BLaER1 treated with 17β-estradiol and CSF1 and Interleukin-3, amounts not matched to agents 10 nM and 100 nM (cell line): Measurements from ENCODE around the gene LMO1.
A peak's percentile ranks its signal among the peaks of the same experiment; 100 is the strongest.

Experiments
- H3K27ac ChIP-seq, 11 experiments: shearing (Covaris generic); formaldehyde crosslinking; 2 replicates each; pipeline ENCODE4 v1.8.1; 2022
- H3K27me3 ChIP-seq, 11 experiments: shearing (Covaris generic); formaldehyde crosslinking; 2 replicates each; pipeline ENCODE4 v1.8.1; 2022
- H3K36me3 ChIP-seq, 11 experiments: shearing (Covaris generic); formaldehyde crosslinking; 2 replicates each; pipeline ENCODE4 v1.8.1; 2022
- H3K4me1 ChIP-seq, 10 experiments: shearing (Covaris generic); formaldehyde crosslinking; 2 replicates each; pipeline ENCODE4 v1.8.1; 2022
- H3K4me2 ChIP-seq, 11 experiments: shearing (Covaris generic); formaldehyde crosslinking; 2 replicates each; pipeline ENCODE4 v1.8.1; 2022
- H3K4me3 ChIP-seq, 10 experiments: shearing (Covaris generic); formaldehyde crosslinking; 2 replicates each; pipeline ENCODE4 v1.8.1; 2022
- H3K9ac ChIP-seq, 11 experiments: shearing (Covaris generic); formaldehyde crosslinking; 2 replicates each; pipeline ENCODE4 v1.8.1; 2022
- H3K9me3 ChIP-seq, 11 experiments: shearing (Covaris generic); formaldehyde crosslinking; replicated peaks in 1 of 11; 2 replicates each; pipeline ENCODE4 v1.8.1; 2022
- H4K20me1 ChIP-seq, 11 experiments: shearing (Covaris generic); formaldehyde crosslinking; 2 replicates each; pipeline ENCODE4 v1.8.1; 2022
- Cebpa-rat ChIP-seq, 11 experiments: shearing (Covaris generic); IDR thresholded peaks; 2 replicates each; pipeline ENCODE4 v1.8.1; 2022

The LMO1 gene

DNA sequence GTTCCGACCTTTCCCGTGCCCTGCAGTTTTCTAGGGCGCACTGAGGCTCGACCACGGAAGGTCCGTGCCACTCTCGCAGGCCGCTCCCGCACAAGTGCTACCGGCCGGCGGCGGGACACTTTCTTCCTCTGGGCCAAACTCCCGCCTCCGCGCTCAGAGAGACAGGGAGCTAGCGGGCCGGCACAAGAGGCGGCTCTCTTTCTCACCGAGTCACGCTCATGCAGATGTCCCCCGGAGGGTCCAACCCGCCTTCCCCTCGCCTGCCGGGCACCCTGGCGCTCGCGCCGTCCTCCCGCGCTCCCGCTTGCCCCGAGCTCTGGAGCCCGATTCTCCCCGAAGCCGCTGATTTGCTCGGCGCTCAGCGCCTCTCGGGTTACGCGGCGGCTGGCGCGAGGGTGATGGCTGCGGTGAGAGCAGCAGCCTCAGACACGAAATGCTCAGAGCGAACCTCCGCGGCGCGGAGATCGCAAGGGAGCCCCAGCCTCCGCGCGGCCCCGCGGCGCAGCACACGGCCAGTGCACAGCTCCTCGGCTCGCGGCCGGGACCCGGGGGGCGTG is 1.0 kb downstream of the LMO1 start:
- peak overlapping the region; percentile 48 to 69 (median 58) for H3K4me3 ChIP-seq
- H3K36me3 ChIP-seq: no peaks in the 10 kb centered on the region
- no peak for TF ChIP-seq Cebpa-rat (IDR thresholded peaks at IDR 0.05)
- peaks cover 78 to 91% (median 83%) of the 10 kb centered on the region in 11 experiments for H3K27me3 ChIP-seq
- H3K9me3 ChIP-seq: no peaks in the 10 kb centered on the region
- peaks cover 28 to 46% (median 41%) of the 10 kb centered on the region in 10 experiments for H3K4me1 ChIP-seq
- peak overlapping the region in 8 of 11 experiments; percentile 5 to 59 (median 46); a peak in 11 of 22 replicates for H3K9ac ChIP-seq
- peak overlapping the region; percentile 75 to 98 (median 93) for H3K4me2 ChIP-seq
- H3K27ac ChIP-seq: no peak overlapping the region
- peaks cover 0 to 43% (median 11%) of the 10 kb centered on the region in 11 experiments; a peak in 13 of 22 replicates for H4K20me1 ChIP-seq

GRCh38 chr11:8261921-8262551 is 1.6 kb downstream of the LMO1 start:
- Histone ChIP-seq H3K36me3 (no peaks in the 10 kb centered on the region), H4K20me1 (peaks cover 0 to 37% (median 11%) of the 10 kb centered on the region in 11 experiments; a peak in 13 of 22 replicates), H3K9me3 (no peaks in the 10 kb centered on the region), H3K27me3 (peaks cover 72 to 85% (median 77%) of the 10 kb centered on the region in 11 experiments), H3K4me2 (peak overlapping the region; percentile 75 to 98 (median 93)), H3K4me3 (peak overlapping the region; percentile 48 to 69 (median 58); a peak in 18 of 20 replicates), H3K4me1 (peaks cover 28 to 42% (median 38%) of the 10 kb centered on the region in 10 experiments), H3K27ac (no peak overlapping the region), H3K9ac (peak overlapping the region in 4 of 11 experiments; percentile 44 to 59 (median 48); a peak in 4 of 22 replicates)
- TF ChIP-seq Cebpa-rat (IDR thresholded peaks at IDR 0.05): no peak

GRCh38 chr11:8261291-8261690 is 2.4 kb downstream of the LMO1 start:
- peaks cover 64 to 77% (median 69%) of the 10 kb centered on the region in 11 experiments for H3K27me3 ChIP-seq

DNA sequence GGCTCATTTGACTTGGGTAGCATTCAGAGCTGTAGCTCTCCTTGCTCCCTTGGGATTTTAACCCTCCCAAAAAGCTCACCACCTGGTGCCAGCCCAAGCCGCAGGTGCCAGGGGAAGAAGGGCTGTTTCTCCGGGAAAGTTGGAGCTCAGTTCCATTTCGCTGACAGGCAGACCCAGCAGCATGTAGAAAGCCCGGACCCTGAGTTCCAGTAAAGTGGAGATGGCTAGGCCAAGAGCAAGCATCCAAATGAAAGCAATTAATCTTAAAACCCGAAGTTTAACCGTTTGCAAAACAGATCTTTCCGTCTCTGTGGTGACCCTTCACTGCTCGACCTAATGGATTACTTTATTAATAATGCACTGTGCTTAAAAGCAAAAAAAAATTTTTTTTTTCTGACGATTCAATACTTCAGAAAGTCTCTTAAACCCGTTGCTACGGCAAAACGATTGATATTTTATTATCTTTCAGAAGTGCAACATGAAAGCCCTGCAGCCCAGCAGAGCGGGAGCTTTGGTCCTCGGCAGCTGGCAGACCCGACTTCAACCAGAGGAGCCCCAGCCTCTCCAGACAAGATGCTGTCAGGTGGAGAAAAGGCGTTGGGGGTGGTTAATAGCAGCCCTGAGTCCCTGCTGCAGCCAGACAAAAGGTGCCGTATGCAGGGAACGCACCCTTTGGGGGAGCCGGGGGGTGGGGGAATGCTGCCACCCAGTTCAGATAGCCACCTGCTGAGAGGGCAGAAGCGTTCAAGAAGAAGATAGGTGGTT is 3.3 kb downstream of the LMO1 start:
- Histone ChIP-seq H3K9ac (no peak overlapping the region), H4K20me1 (peaks cover 0 to 30% (median 11%) of the 10 kb centered on the region in 11 experiments; a peak in 12 of 22 replicates), H3K9me3 (no peaks in the 10 kb centered on the region), H3K27me3 (peaks cover 56 to 68% (median 60%) of the 10 kb centered on the region in 11 experiments), H3K4me3 (no peak overlapping the region), H3K4me1 (peaks cover 28 to 42% (median 38%) of the 10 kb centered on the region in 10 experiments), H3K27ac (no peak overlapping the region), H3K4me2 (peak overlapping the region in 9 of 11 experiments; percentile 65 to 89 (median 74); a peak in 17 of 22 replicates), H3K36me3 (no peaks in the 10 kb centered on the region)
- TF ChIP-seq Cebpa-rat (IDR thresholded peaks at IDR 0.05): no peak

More at GRCh38 chr11:8261291-8261690, 2.4 kb downstream of the LMO1 start:
- no peak overlapping the region for H3K9ac ChIP-seq
- no peaks in the 10 kb centered on the region for H3K9me3 ChIP-seq
- no peak overlapping the region for H3K27ac ChIP-seq
- peaks cover 0 to 30% (median 11%) of the 10 kb centered on the region in 11 experiments; a peak in 12 of 22 replicates for H4K20me1 ChIP-seq
- no peak overlapping the region for H3K4me3 ChIP-seq
- H3K4me2 ChIP-seq: no peak overlapping the region
- peaks cover 28 to 42% (median 38%) of the 10 kb centered on the region in 10 experiments for H3K4me1 ChIP-seq
- TF ChIP-seq Cebpa-rat (IDR thresholded peaks at IDR 0.05): no peak
- H3K36me3 ChIP-seq: no peaks in the 10 kb centered on the region

DNA sequence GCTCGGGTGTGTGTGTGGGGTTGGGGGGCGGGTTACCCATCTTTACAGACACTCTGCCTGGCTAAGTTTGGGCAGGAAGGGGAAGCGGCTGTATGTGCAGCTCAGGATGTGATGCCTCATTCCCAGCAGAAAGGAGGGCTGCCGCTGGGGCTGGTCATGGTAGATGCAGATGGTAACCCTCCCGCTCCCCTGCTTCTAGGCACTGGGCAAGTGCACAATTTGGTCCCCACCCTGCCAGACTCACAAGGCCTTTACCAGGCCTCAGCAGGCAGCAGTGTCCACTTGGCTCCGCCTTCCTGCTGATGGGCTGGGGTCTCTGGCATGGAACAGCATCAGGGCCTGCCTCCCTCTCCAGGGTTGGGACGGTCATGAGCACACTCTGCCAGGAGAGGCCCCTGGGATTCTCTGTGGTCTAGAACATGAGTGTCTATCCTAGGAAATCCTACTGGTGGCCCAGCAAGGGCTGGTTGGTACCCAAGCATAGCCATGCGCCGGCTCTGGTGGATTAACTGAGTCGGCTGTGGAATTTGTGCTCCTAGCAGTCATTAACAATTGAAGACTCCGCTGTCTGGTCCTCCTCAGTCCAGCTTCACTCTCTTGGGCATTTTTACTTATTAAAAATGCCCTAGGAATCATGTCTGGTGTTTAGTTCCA is 4.2 kb downstream of the LMO1 start:
- peak overlapping the region; percentile 57 to 89 (median 74) for H3K4me2 ChIP-seq

GRCh38 chr11:8258784-8259183 is 4.9 kb downstream of the LMO1 start:
- peaks cover 0 to 23% (median 11%) of the 10 kb centered on the region in 11 experiments; a peak in 12 of 22 replicates for H4K20me1 ChIP-seq
- H3K4me1 ChIP-seq: peaks cover 28 to 41% (median 38%) of the 10 kb centered on the region in 10 experiments
- H3K9ac ChIP-seq: no peak overlapping the region
- H3K4me3 ChIP-seq: no peak overlapping the region
- H3K9me3 ChIP-seq: no peaks in the 10 kb centered on the region
- H3K4me2 ChIP-seq: peak overlapping the region; percentile 19 to 89 (median 74); a peak in 21 of 22 replicates
- H3K27ac ChIP-seq: no peak overlapping the region; a peak in 1 of 22 replicates
- H3K27me3 ChIP-seq: peaks cover 40 to 52% (median 44%) of the 10 kb centered on the region in 11 experiments
- TF ChIP-seq Cebpa-rat (IDR thresholded peaks at IDR 0.05): peak in 1 of 11 experiments; percentile 43; a peak in 1 of 22 replicates
- no peaks in the 10 kb centered on the region for H3K36me3 ChIP-seq

More for the DNA sequence above, 4.2 kb downstream of the LMO1 start:
- Histone ChIP-seq H3K9me3 (no peaks in the 10 kb centered on the region), H3K9ac (no peak overlapping the region), H3K27me3 (peaks cover 46 to 59% (median 51%) of the 10 kb centered on the region in 11 experiments), H3K4me1 (peaks cover 28 to 42% (median 38%) of the 10 kb centered on the region in 10 experiments), H3K36me3 (no peaks in the 10 kb centered on the region), H4K20me1 (peaks cover 0 to 28% (median 11%) of the 10 kb centered on the region in 11 experiments; a peak in 12 of 22 replicates), H3K4me3 (no peak overlapping the region), H3K27ac (no peak overlapping the region)
- TF ChIP-seq Cebpa-rat (IDR thresholded peaks at IDR 0.05): no peak

DNA sequence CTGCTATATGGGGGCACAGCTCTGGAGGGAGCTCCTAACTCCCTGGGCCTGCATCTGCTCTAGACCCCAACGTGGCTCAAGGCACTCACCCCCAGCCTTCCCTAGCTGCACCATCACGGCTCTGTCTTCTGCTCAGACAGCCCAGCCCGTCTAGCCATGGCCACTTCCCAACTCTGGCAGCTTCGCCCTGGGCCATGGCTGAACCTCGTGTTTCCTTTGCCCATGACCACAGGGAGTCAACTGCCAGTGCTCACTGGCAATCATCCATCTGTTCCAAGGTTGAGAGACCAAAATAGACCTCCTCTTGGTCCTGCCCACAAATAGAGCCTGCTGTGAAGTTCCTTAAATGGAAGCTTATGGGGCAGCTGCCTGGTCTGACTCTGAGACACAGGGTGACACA is 5.4 kb downstream of the LMO1 start:
- Histone ChIP-seq H3K27me3 (peaks cover 35 to 47% (median 39%) of the 10 kb centered on the region in 11 experiments), H3K9me3 (no peaks in the 10 kb centered on the region), H3K27ac (no peak overlapping the region; a peak in 1 of 22 replicates), H3K4me1 (peaks cover 23 to 36% (median 33%) of the 10 kb centered on the region in 10 experiments), H3K9ac (no peak overlapping the region), H3K4me2 (peak overlapping the region; percentile 19 to 89 (median 74)), H3K4me3 (no peak overlapping the region), H4K20me1 (peaks cover 0 to 23% (median 11%) of the 10 kb centered on the region in 11 experiments; a peak in 12 of 22 replicates), H3K36me3 (no peaks in the 10 kb centered on the region)
- TF ChIP-seq Cebpa-rat (IDR thresholded peaks at IDR 0.05): no peak

- Histone ChIP-seq H3K9me3 (no peaks in the 10 kb centered on the region), H4K20me1 (peaks cover 0 to 17% (median 4%) of the 10 kb centered on the region in 11 experiments; a peak in 9 of 22 replicates), H3K27me3 (peaks cover 23 to 36% (median 28%) of the 10 kb centered on the region in 11 experiments), H3K4me1 (peaks cover 21 to 26% (median 24%) of the 10 kb centered on the region in 10 experiments), H3K27ac (no peak overlapping the region), H3K4me3 (no peak overlapping the region), H3K36me3 (no peaks in the 10 kb centered on the region), H3K9ac (no peak overlapping the region), H3K4me2 (no peak overlapping the region)
- no peak for TF ChIP-seq Cebpa-rat (IDR thresholded peaks at IDR 0.05)
Observed at GRCh38 chr11:8257003-8257664, 6.5 kb downstream of the LMO1 start.
